HEK293T (cell line): ENCODE results near the gene DNAH8.

ENCODE experiments used
- CTCF ChIA-PET: fragments of 350-600 bp; formaldehyde crosslinking; extraction: SDS; loops from one replicate; lab custom pipeline; 2021; ENCODE audit warnings: antibody characterized with exemption, inconsistent platforms; lab: Yijun Ruan, JAX
- POLR2A ChIA-PET: fragments of 350-600 bp; formaldehyde crosslinking; extraction: SDS; loops from one replicate; lab custom pipeline; 2020; ENCODE audit warnings: antibody characterized with exemption, inconsistent platforms; lab: Yijun Ruan, JAX
- DNase-seq: peaks from one replicate; pipeline ENCODE4 v3.0.0; 2012; ENCODE audit warnings: mixed read lengths; ENCODE audit errors: extremely low spot score
- ARNT ChIP-seq: fragments of 450-650 bp; IDR thresholded peaks from 2 replicates; pipeline ENCODE4 v1.6.1; 2017; ENCODE audit warnings: mild to moderate bottlenecking
- BHLHE40 ChIP-seq: fragments of 450-650 bp; IDR thresholded peaks from 2 replicates; pipeline ENCODE4 v1.6.1; 2016; ENCODE audit warnings: mild to moderate bottlenecking, moderate library complexity, borderline replicate concordance
- CTBP1 ChIP-seq: fragments of 450-650 bp; IDR thresholded peaks from 2 replicates; pipeline ENCODE4 v1.6.1; 2016; ENCODE audit warnings: borderline replicate concordance
- ELF4 ChIP-seq: fragments of 450-650 bp; IDR thresholded peaks from 2 replicates; pipeline ENCODE4 v1.6.1; 2017; ENCODE audit warnings: antibody characterized with exemption
- FOXA1 ChIP-seq: fragments of 450-650 bp; IDR thresholded peaks from 2 replicates; pipeline ENCODE4 v1.6.1; 2016; ENCODE audit warnings: mild to moderate bottlenecking
- FOXK2 ChIP-seq: fragments of 450-650 bp; IDR thresholded peaks from 2 replicates; pipeline ENCODE4 v1.6.1; 2016; ENCODE audit warnings: mild to moderate bottlenecking
- FOXM1 ChIP-seq: fragments of 450-650 bp; IDR thresholded peaks from 2 replicates; pipeline ENCODE4 v1.6.1; 2017; ENCODE audit warnings: mild to moderate bottlenecking, borderline replicate concordance
- HDGF ChIP-seq: fragments of 450-650 bp; IDR thresholded peaks from 2 replicates; pipeline ENCODE4 v1.6.1; 2017; ENCODE audit warnings: antibody characterized with exemption, borderline replicate concordance
- L3MBTL2 ChIP-seq: fragments of 450-650 bp; conservative IDR thresholded peaks from 2 replicates; pipeline ENCODE4 v1.6.1; 2016; ENCODE audit warnings: mild to moderate bottlenecking
- LEF1 ChIP-seq: fragments of 450-650 bp; IDR thresholded peaks from 2 replicates; pipeline ENCODE4 v1.6.1; 2017; ENCODE audit warnings: mild to moderate bottlenecking, borderline replicate concordance
- NFRKB ChIP-seq: fragments of 450-650 bp; IDR thresholded peaks from 2 replicates; pipeline ENCODE4 v1.6.1; 2016; ENCODE audit warnings: mild to moderate bottlenecking, moderate library complexity
- SP1 ChIP-seq: fragments of 450-650 bp; IDR thresholded peaks from 2 replicates; pipeline ENCODE4 v1.6.1; 2017
- SUZ12 ChIP-seq: fragments of 450-650 bp; IDR thresholded peaks from 2 replicates; pipeline ENCODE4 v1.6.1; 2016; ENCODE audit warnings: mild to moderate bottlenecking
- TARDBP ChIP-seq: fragments of 450-650 bp; IDR thresholded peaks from 2 replicates; pipeline ENCODE4 v1.6.1; 2016
- ZNF384 ChIP-seq: fragments of 450-650 bp; IDR thresholded peaks from 2 replicates; pipeline ENCODE4 v1.6.1; 2016
- TF ChIP-seq, protein P1 (sequence below): fragments of 450-650 bp; IDR thresholded peaks from 2 replicates; pipeline ENCODE4 v1.6.1; 2016

DNAH8 gene

DNA sequence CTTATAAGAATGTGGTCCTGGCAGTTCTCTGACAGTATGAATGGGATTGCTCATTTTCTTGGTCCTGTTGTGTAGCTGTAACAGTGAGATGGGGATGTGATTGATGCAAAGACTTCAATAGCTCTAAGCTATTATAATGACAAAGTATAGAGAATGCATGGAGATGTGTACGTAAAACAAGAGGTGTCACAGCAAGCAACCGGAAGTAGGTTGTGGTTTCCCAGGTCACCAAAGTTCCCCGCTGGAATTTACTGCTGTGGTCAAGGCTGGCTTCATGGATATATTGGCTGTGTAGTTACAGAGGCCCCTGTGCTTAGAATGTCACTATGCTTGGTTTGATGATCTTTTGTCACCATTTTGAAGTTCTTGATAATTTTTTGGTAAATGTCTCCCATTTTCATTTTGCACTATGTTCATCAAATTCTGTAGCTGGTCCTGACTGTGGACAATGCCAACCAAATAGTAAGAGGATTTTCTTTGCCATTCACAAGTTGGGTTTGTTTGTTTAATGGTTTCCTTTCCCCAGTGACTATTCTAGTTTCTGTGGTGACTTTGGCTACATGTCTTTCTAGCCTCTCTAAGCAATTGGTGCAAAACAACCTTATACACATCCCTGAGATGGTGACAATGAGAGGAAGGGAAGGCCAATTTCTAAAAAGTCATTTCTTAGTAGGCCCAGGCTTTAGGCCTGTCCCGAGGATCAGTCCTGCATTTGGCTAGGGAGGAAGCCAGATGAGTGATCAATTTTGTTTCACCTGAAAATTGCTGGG, 10.5 kb downstream of the DNAH8 start:
- TF ChIP-seq NFRKB (no peak), BHLHE40 (no peak), ZNF384 (no peak), ARNT (no peak), CTBP1 (no peak), LEF1 (no peak), ELF4 (no peak), L3MBTL2 (no peak), FOXK2 (no peak), FOXM1 (no peak), SUZ12 (no peak), HDGF (no peak), FOXA1 (no peak)
- TF ChIP-seq, protein P1, sequence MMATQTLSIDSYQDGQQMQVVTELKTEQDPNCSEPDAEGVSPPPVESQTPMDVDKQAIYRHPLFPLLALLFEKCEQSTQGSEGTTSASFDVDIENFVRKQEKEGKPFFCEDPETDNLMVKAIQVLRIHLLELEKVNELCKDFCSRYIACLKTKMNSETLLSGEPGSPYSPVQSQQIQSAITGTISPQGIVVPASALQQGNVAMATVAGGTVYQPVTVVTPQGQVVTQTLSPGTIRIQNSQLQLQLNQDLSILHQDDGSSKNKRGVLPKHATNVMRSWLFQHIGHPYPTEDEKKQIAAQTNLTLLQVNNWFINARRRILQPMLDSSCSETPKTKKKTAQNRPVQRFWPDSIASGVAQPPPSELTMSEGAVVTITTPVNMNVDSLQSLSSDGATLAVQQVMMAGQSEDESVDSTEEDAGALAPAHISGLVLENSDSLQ = no peak
- ChIA-PET CTCF (interaction anchor here (0.7 kb wide), 1 partner anchor 70 kb away, joined by 3 read pairs; no protein-coding TSS in a partner anchor), POLR2A (no interaction called here)
- no peak for DNase-seq

DNA sequence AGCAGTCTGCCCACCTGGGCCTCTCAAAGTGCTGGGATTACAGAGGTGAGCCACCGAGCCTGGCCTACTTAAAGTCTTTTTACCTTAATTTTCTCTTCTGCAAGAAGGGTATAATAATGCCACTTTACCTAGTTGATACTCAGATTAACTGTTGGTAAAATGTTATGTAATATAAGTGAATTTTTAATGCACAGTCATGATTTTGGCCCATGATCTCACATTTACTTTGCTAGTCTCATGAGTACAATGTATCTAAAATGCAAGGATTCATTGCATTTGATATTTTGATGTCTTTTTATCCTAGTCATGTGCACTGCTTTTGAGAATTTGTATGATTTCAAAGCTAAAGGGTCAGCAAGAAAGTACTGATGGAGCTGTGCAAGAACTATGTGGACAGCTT, 13.1 kb downstream of the DNAH8 start:
- TF ChIP-seq FOXA1 (no peak), BHLHE40 (no peak), TARDBP (no peak), SUZ12 (no peak), FOXM1 (no peak), ZNF384 (no peak), ELF4 (no peak), LEF1 (no peak), ARNT (no peak), SP1 (no peak), L3MBTL2 (no peak), NFRKB (no peak), FOXK2 (no peak), HDGF (no peak), CTBP1 (no peak)
- TF ChIP-seq, protein P1 = no peak
- POLR2A ChIA-PET = no interaction called here
- CTCF ChIA-PET = no interaction called here
- no peak for DNase-seq

DNA sequence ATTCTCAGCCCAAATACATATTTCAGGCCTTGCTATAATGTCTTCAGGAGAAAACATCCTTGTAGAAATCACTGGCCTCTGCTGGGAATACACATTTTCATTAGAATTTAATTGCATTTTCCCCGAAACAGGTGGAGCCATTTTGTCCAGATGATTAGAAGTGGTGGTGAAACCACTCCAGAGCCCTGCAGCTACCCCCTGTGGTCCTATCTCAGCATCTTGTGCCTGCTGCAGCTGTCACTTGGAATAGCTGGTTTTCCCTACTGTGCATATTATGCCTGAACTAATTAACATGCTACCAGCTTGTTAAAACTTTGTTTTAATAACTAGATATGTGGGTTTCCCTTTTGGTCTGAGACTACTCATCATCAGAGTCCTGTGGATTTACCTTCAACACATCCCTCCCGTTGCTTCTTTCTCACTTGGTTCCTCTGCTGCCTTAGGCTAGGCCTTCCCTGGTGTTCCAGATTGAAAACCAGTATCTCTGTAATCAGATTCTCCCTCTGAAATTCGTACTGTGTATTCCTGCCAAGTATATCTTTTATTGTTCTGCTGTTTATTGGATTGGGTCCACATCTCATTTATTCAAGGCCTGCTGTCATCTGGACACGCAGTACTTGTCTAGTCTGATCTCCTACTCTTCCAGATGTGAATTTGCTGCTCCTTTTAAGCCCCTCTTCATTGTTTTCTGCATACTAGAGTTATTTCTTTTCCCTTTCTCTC, 15.2 kb downstream of the DNAH8 start:
- POLR2A ChIA-PET = no interaction called here
- no peak for TF ChIP-seq ZNF384
- no peak for TF ChIP-seq ARNT
- TF ChIP-seq FOXK2 = no peak
- no peak for TF ChIP-seq BHLHE40
- no peak for DNase-seq
- CTCF ChIA-PET = no interaction called here

DNA sequence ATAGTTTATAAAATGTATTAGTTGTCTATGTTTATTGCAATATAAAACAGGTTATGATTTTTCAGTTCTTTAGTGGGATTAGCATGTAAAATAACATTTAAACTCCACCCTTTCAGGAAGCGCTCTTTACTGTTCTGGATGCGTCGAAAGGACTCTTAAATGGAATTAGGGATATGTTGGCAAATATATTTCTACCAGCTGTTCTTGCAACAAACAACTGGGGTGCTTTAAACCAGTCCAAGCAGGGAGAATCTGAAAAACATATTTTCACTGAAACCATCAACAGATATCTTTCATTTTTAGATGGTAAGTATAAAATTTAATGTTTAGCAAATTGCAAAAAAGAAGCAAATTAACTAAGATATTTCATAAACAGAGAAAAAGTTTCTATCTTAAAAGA, 21.8 kb downstream of the DNAH8 start:
- CTCF ChIA-PET = no interaction called here
- no peak for DNase-seq
- POLR2A ChIA-PET = no interaction called here
- TF ChIP-seq ELF4 (no peak), BHLHE40 (no peak), SP1 (no peak), ARNT (no peak), SUZ12 (no peak), LEF1 (no peak), NFRKB (no peak)

DNA sequence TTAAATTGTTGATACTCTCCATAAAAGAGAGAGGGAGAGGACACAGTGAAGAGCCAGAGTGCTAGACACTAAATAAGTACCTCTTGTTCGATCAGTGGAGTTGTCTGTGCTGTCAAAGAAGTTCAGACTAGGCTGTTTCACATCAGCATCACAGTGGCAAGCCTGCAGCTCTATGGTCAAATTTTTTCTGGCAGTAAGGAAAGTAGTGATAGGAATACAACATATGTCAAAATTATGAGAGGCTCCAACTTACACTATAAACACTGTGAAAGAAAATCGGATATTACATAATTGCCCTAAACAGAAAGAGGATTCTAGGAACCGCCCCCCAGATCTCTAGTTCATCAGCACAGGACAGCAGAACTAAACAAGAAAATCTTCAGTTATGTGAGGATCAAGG, 23.1 kb downstream of the DNAH8 start:
- ChIA-PET CTCF (no interaction called here), POLR2A (no interaction called here)
- DNase-seq = no peak
- no peak for TF ChIP-seq FOXK2
- TF ChIP-seq FOXM1 = no peak
- TF ChIP-seq, protein P1 = no peak
- no peak for TF ChIP-seq HDGF
- TF ChIP-seq L3MBTL2 = no peak
- no peak for TF ChIP-seq SP1

DNA sequence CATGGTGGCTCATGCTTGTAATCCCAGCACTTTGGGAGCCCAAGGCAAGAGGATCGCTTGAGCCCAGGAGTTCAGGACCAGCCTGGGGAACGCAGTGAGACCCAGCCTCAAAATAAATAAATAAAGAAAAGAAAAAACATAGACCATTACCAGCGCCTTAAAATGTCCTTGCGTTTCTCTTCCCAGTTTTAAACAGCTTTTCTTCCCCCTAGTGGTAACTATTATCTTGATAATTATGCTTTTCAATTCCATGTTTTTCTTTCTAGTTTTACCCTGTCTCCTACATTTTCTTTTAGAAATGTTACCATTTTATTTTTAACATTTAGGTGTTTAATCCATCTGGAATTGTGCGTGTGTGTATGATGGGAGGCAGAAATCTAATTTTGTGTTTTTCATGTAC, 24.4 kb downstream of the DNAH8 start:
- POLR2A ChIA-PET = no interaction called here
- no peak for TF ChIP-seq LEF1
- TF ChIP-seq ELF4 = no peak
- no peak for TF ChIP-seq TARDBP
- no peak for TF ChIP-seq BHLHE40
- TF ChIP-seq CTBP1 = no peak
- no peak for TF ChIP-seq ZNF384
- no peak for TF ChIP-seq FOXK2
- no peak for TF ChIP-seq SP1
- no peak for TF ChIP-seq ARNT
- TF ChIP-seq NFRKB = no peak
- no peak for TF ChIP-seq SUZ12
- TF ChIP-seq HDGF = no peak
- no peak for TF ChIP-seq FOXM1
- CTCF ChIA-PET = no interaction called here
- no peak for DNase-seq
